H7 (cell line): Measurements from ENCODE around the gene LAGE3. TPM values are rescaled to one million over a fixed set of nuclear protein-coding genes. Genes with fewer than 3 reads are reported as not detected.

Experiments
- DNase-seq: peaks from one replicate; pipeline ENCODE4 v3.0.0; 2012
- H3K27me3 ChIP-seq: 2 replicates; pipeline ENCODE4 v1.6.0; 2011; ENCODE audit warnings: mild to moderate bottlenecking, low read length; ENCODE audit not compliant: control insufficient read depth, insufficient read depth
- H3K36me3 ChIP-seq: replicated peaks from 2 replicates; pipeline ENCODE4 v1.5.1; 2011; ENCODE audit warnings: low read length; ENCODE audit not compliant: control insufficient read depth, insufficient read depth
- H3K4me3 ChIP-seq: 2 replicates; pipeline ENCODE4 v1.5.1; 2011; ENCODE audit warnings: low read depth, mild to moderate bottlenecking, control low read depth, low read length, moderate library complexity; ENCODE audit not compliant: insufficient read depth
- total RNA-seq: library from RNA; depleted of rRNA; stranded (reverse); fragments of >200 nt; shearing (Covaris generic); gene quantifications from 2 replicates; pipeline ENCODE4 v1.2.3, GENCODE V29; 2014; rRNA removed

LAGE3 gene
- total RNA-seq: 47.9 and 84.9 TPM in 2 replicates

GRCh38 chrX:154478728-154479622 lies at the start of gene LAGE3:
TSS of gene LAGE3 (minus strand) at chrX:154479281. CDS start at chrX:154478915, 366 bp downstream.
- no peaks in the 10 kb centered on the region for H3K36me3 ChIP-seq
- peak; percentile 97 for DNase-seq
- no peaks in the 10 kb centered on the region for H3K27me3 ChIP-seq
- peak within 1 kb of the TSS; percentile 53 for H3K4me3 ChIP-seq

- H3K36me3 ChIP-seq: no peaks in the 10 kb centered on the region
- no peaks in the 10 kb centered on the region for H3K27me3 ChIP-seq
- peak; percentile 82 for DNase-seq
- H3K4me3 ChIP-seq: peak overlapping the region; percentile 27
Observed at GRCh38 chrX:154526901-154527675, 48.0 kb upstream of the LAGE3 start.

- Histone ChIP-seq H3K4me3 (no peak overlapping the region), H3K27me3 (no peaks in the 10 kb centered on the region), H3K36me3 (no peaks in the 10 kb centered on the region)
- DNase-seq: no peak
Observed at GRCh38 chrX:154525606-154526490, 46.8 kb upstream of the LAGE3 start.

GRCh38 chrX:154519389-154519788 lies 40.3 kb upstream of the LAGE3 start:
- DNase-seq: no peak

GRCh38 chrX:154517101-154517781 lies 38.2 kb upstream of the LAGE3 start:
- no peaks in the 10 kb centered on the region for H3K27me3 ChIP-seq
- H3K4me3 ChIP-seq: peak overlapping the region; percentile 59
- H3K36me3 ChIP-seq: no peaks in the 10 kb centered on the region
- DNase-seq: peak; percentile 57

More at GRCh38 chrX:154519389-154519788, 40.3 kb upstream of the LAGE3 start:
- Histone ChIP-seq H3K4me3 (no peak overlapping the region), H3K27me3 (no peaks in the 10 kb centered on the region), H3K36me3 (no peaks in the 10 kb centered on the region)

GRCh38 chrX:154516656-154517100 lies 37.6 kb upstream of the LAGE3 start:
- peak overlapping the region; percentile 59 for H3K4me3 ChIP-seq
- H3K36me3 ChIP-seq: no peaks in the 10 kb centered on the region
- peak; percentile 52 for DNase-seq
- H3K27me3 ChIP-seq: no peaks in the 10 kb centered on the region

- Histone ChIP-seq H3K36me3 (no peaks in the 10 kb centered on the region), H3K27me3 (no peaks in the 10 kb centered on the region), H3K4me3 (peak within 1 kb of the TSS; percentile 66)
- peak; percentile 95 for DNase-seq
Observed at GRCh38 chrX:154515966-154516655, 37.0 kb upstream of the LAGE3 start, which contains the start of gene FAM3A. TSS of gene FAM3A (minus strand) at chrX:154516232. CDS start at chrX:154515772, 460 bp downstream.

- peak overlapping the region; percentile 66 for H3K4me3 ChIP-seq
- no peaks in the 10 kb centered on the region for H3K27me3 ChIP-seq
- DNase-seq: no peak
- H3K36me3 ChIP-seq: no peaks in the 10 kb centered on the region
Observed at GRCh38 chrX:154515090-154515965, 36.2 kb upstream of the LAGE3 start.

- no peak for DNase-seq
- no peaks in the 10 kb centered on the region for H3K27me3 ChIP-seq
Observed at GRCh38 chrX:154513716-154514115, 34.6 kb upstream of the LAGE3 start.

GRCh38 chrX:154512879-154513553 lies 33.9 kb upstream of the LAGE3 start:
- DNase-seq: no peak
- H3K27me3 ChIP-seq: no peaks in the 10 kb centered on the region
- H3K36me3 ChIP-seq: no peaks in the 10 kb centered on the region; the same call in 1 of the 2 replicates
- H3K4me3 ChIP-seq: no peak overlapping the region

More at GRCh38 chrX:154513716-154514115, 34.6 kb upstream of the LAGE3 start:
- H3K4me3 ChIP-seq: no peak overlapping the region
- H3K36me3 ChIP-seq: no peaks in the 10 kb centered on the region

- no peaks in the 10 kb centered on the region for H3K27me3 ChIP-seq
- H3K4me3 ChIP-seq: no peak overlapping the region
- no peaks in the 10 kb centered on the region; the same call in 1 of the 2 replicates for H3K36me3 ChIP-seq
- no peak for DNase-seq
Observed at GRCh38 chrX:154511761-154512160, 32.7 kb upstream of the LAGE3 start.

- no peak for DNase-seq
- Histone ChIP-seq H3K27me3 (no peaks in the 10 kb centered on the region), H3K4me3 (no peak overlapping the region)
Observed at GRCh38 chrX:154509455-154509854, 30.4 kb upstream of the LAGE3 start.

More at GRCh38 chrX:154509455-154509854, 30.4 kb upstream of the LAGE3 start:
- no peaks in the 10 kb centered on the region; the same call in 1 of the 2 replicates for H3K36me3 ChIP-seq
